Adrenal gland (tissue), 12 donors: ENCODE results near the gene DLGAP4. TPM values are rescaled to one million over a fixed set of nuclear protein-coding genes. Genes with fewer than 3 reads are reported as not detected.

Experiments used
- DNase-seq, 7 donors: peaks; one replicate each; pipeline ENCODE4 v3.0.0-alpha.2; 2019 to 2020
- H3K27ac ChIP-seq, 5 donors: fragments of 200-600 bp; sonication (generic) in 4 of 5; 1 replicate in 3 of 5; 2 replicates in 2 of 5; pipeline versions ENCODE4 v1.5.1 to v1.8.0; 2016 to 2020; ENCODE audit warnings: mild to moderate bottlenecking in 1 of 5
- H3K27me3 ChIP-seq: fragments of 200-600 bp; 2 replicates; pipeline ENCODE4 v1.8.0; 2021
- H3K36me3 ChIP-seq, 2 donors: fragments of 200-600 bp; replicated peaks in 1 of 2; 1 replicate in 1 of 2; 2 replicates in 1 of 2; pipeline versions ENCODE4 v1.5.1 to v1.8.0; 2018 to 2022
- H3K4me1 ChIP-seq, 2 donors: fragments of 200-600 bp; replicated peaks in 1 of 2; 1 replicate in 1 of 2; 2 replicates in 1 of 2; pipeline versions ENCODE4 v1.5.1 to v1.8.0; 2018 to 2021
- H3K4me3 ChIP-seq, 4 donors: fragments of 200-600 bp; sonication (generic) in 3 of 4; one replicate each; pipeline ENCODE4 v1.5.1; 2016 to 2018
- H3K9me3 ChIP-seq, 3 donors: fragments of 200-600 bp; sonication (generic) in 1 of 3; replicated peaks in 1 of 3; 1 replicate in 2 of 3; 2 replicates in 1 of 3; pipeline versions ENCODE4 v1.5.1 to v1.8.0; 2016 to 2021
- POLR2A ChIP-seq, 2 donors: fragments of 450-650 bp; IDR thresholded peaks; one replicate each; pipeline ENCODE4 v1.6.1; 2017; ENCODE audit warnings: antibody characterized with exemption in 2 of 2, mild to moderate bottlenecking in 2 of 2, moderate library complexity in 1 of 2
- WGBS, 4 donors: extraction: QIAGEN DNeasy Blood & Tissue Kit in 2 of 4; methylation state at CpG; one replicate each; pipeline versions ENCODE4 v1.1.5 to v1.1.7; 2013 to 2017; 5-methylcytosine and 5-hydroxymethylcytosine counted together
- intact Hi-C, 2 donors: fragments of 100-400 bp; cut with DNase I; formaldehyde crosslinking; loops; one replicate each; pipeline versions ENCODE4 v1.14.1 to v1.15.0; 2022 to 2023
- polyA plus RNA-seq, 3 donors: library from polyadenylated mRNA; stranded (reverse); fragments of 200-250 nt in 2 of 3; fragments of 350-450 nt in 1 of 3; fragmentation: Illumina TruSeq in 1 of 3; extraction: RNeasy Lipid Tissue Mini Kit (QIAGEN cat#74804) in 1 of 3; gene quantifications; one replicate each; pipeline ENCODE4 v1.2.3, GENCODE V29; 2013 to 2014
- total RNA-seq, 9 donors: library from RNA; depleted of rRNA in 4 of 9; stranded (reverse); fragments of >200 nt in 4 of 9; fragments of 120-200 nt in 1 of 9; fragmentation: NEBNext Ultra II Directional in 1 of 9; extraction: Animal tissue kit (Norgen Biotek cat#: 25700) in 1 of 9; gene quantifications; one replicate each; pipeline versions ENCODE4 v1.1.0 to v1.2.4, GENCODE V29; 2013 to 2023
- TF ChIP-seq, protein P1 (sequence below), 6 experiments: fragments of 450-650 bp in 4 of 6; fragments of 200-600 bp in 2 of 6; sonication (generic) in 1 of 6; IDR thresholded peaks; 1 replicate in 5 of 6; 2 replicates in 1 of 6; pipeline versions ENCODE4 v1.5.1 to v1.8.0; 2016 to 2021; ENCODE audit warnings: antibody characterized with exemption in 6 of 6, mild to moderate bottlenecking in 2 of 6, moderate library complexity in 1 of 6
- donor health status: healthy with polysubstance abuse.
- donor health status: Bipolar disorder and iron deficiency.
- donor health status: DM: yes; HTN: yes; CAD: no.
- donor health status: DM: no; HTN: no; CAD: no.
- donor health status: DM: no; HTN: no; CAD: no.
- donor health status: DM: yes; HTN: yes; CAD: no.

The DLGAP4 gene
- total and polyA plus RNA-seq, 12 donors, result 13.5 to 95.2 (median 64.0) TPM

DNA sequence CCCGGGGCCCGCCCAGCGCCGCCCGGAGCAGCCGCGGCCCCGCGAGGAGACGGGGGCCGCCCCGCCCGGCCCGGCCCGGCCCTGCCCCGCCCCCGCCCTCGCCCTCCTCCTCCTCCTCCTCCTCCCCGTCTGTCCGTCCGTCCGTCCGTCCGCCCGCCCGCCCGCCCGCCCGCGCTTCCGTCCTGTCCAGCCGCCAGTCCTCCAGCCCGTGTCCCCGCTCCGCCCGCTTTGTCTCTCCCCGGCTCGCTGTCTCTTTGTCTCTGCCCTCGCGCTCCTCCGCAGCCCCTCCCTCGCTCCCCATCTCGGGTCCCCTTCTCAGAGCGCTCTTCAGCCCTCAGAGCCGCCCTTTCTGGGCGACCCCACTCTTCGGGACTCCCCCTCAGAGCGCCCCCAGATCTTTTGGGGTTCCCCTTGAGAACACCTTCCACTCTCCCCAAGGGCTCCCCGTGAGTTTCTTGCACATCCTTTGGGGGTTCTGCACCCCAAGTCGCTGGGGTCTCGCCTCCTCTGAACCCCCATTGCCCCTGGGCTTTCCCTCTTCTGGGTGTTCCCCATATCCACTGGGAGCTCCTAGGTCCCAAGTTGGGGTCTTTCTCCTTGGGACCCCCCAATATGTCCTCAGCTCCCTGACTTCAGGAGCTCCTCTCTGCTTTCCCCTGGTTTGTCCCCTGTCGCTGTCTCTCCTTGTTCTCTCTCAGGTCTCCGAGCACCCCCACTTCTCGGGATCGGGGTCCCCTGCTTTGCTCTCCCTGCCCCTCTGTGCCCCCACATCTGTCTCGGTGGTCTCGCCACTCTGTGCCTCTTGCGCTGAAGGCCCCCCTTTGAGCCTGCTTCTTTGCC is 155.7 kb downstream of the DLGAP4 start:
- WGBS, 4 donors, result 0 to 2% (median 1%) methylated on average over 22 to 46 of the region's 58 CpGs
- Histone ChIP-seq H3K36me3 (no peaks in the 10 kb centered on the region), H3K27ac (peak overlapping the region; percentile 85 to 100 (median 92)), H3K4me3 (peak overlapping the region; percentile 8 to 89 (median 76)), H3K27me3 (no peaks in the 10 kb centered on the region), H3K4me1 (peaks cover 33 to 46% of the 10 kb centered on the region in 2 donors), H3K9me3 (no peaks in the 10 kb centered on the region)
- intact Hi-C loops, result no loop called here
- peak; percentile 69 to 83 (median 71) for DNase-seq
- TF ChIP-seq, protein P1, sequence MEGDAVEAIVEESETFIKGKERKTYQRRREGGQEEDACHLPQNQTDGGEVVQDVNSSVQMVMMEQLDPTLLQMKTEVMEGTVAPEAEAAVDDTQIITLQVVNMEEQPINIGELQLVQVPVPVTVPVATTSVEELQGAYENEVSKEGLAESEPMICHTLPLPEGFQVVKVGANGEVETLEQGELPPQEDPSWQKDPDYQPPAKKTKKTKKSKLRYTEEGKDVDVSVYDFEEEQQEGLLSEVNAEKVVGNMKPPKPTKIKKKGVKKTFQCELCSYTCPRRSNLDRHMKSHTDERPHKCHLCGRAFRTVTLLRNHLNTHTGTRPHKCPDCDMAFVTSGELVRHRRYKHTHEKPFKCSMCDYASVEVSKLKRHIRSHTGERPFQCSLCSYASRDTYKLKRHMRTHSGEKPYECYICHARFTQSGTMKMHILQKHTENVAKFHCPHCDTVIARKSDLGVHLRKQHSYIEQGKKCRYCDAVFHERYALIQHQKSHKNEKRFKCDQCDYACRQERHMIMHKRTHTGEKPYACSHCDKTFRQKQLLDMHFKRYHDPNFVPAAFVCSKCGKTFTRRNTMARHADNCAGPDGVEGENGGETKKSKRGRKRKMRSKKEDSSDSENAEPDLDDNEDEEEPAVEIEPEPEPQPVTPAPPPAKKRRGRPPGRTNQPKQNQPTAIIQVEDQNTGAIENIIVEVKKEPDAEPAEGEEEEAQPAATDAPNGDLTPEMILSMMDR (IDR thresholded peaks at IDR 0.05), result no peak
- TF ChIP-seq POLR2A (IDR thresholded peaks at IDR 0.05), result no peak

DNA sequence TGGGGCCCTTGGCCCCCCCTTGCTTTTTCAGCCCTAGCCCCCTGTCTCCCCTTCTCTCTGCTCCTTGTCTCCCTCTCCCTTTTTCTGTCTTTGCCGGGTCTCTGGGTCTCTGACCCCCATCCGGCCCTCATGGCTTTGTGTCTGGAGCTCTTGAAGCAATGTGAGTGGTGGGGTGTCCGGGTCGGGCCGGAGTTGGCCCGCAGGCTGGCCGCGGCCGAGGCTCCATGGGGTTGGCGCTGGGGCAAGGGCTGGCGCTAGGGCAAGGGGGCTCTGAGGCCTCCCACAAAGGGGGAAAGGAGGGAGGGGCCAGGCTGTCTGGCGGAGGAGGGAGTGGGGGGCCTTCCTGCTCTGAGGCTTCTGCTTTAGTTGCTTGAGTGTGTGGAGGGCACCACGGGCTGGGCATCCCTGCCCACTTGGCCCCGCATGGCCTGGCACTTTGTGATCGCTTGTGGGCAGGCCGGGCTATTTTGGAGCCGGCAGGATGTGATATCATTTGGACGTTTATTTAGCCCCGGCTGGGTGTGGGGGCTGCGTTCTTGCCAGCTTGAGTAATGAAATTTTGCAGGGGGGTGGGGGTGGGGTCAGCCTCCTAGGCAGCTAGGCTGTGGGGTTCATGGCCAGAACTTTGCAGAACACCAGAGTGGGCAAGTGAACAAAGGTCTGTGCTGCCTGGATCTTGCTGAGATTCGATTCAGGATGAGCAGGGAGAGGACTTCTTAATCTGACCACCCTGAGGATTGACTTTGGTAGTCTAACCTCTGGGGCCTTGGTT is 156.5 kb downstream of the DLGAP4 start:
- TF ChIP-seq, protein P1 (IDR thresholded peaks at IDR 0.05), result no peak
- TF ChIP-seq POLR2A (IDR thresholded peaks at IDR 0.05), result peak in 1 of 2 donors; percentile 70
- Histone ChIP-seq H3K4me3 (peak overlapping the region; percentile 8 to 89 (median 76)), H3K9me3 (no peaks in the 10 kb centered on the region), H3K4me1 (peaks cover 40 to 52% of the 10 kb centered on the region in 2 donors), H3K27ac (peak overlapping the region; percentile 85 to 100 (median 92)), H3K27me3 (no peaks in the 10 kb centered on the region), H3K36me3 (no peaks in the 10 kb centered on the region)
- peak; percentile 58 to 86 (median 67) for DNase-seq
- intact Hi-C loops, result no loop called here
- 0 to 9% (median 2%) methylated on average over 6 to 21 of the region's 21 CpGs for WGBS, 4 donors

DNA sequence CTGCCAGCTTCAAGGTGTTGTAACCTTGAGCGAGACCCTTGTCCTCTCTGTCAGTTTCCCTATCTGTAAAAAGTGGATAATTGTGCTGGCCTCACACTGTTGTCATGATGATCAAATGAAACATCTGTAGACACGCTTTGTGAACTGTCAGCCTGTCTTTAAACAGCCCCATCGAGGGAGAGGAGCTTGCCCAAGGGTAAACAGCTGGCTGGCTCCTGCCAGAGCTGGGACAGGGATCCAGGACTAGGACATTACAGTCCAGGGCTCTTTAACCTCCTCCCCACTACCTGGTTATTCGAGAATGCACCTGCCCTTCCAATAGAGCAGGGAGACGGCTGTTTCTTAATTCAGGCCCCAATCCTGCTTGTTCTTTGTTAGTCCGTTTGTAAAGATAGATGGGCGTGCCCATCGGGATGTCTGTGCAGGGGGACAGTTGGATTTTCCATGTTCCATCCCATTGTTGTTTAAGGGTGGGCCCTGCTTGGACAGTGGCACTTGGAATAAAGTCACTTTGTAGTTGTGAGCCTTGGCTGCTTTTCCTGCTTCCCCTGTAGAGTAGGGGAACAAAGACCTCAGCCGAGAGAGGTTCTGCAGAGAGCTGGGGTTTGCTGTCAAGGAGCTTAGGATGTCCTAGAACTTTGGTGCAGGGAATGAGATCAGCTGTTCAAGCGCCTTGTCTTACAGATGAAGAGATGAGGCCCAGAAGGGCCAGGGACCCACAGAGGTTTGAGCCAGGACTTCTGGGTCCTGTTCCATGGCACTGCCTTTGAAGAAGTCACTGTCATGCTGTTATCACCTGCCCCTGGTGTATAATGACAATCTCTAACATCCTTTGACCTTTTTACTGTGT is 157.3 kb downstream of the DLGAP4 start:
- TF ChIP-seq, protein P1 (IDR thresholded peaks at IDR 0.05), result no peak
- no peak for TF ChIP-seq POLR2A (IDR thresholded peaks at IDR 0.05)
- intact Hi-C loops, result no loop called here
- Histone ChIP-seq H3K27me3 (no peaks in the 10 kb centered on the region), H3K36me3 (no peaks in the 10 kb centered on the region), H3K27ac (peak overlapping the region; percentile 85 to 100 (median 92)), H3K4me3 (peak overlapping the region in 1 of 4 donors; percentile 89), H3K9me3 (no peaks in the 10 kb centered on the region), H3K4me1 (peaks cover 45 to 61% of the 10 kb centered on the region in 2 donors)
- 39 to 47% (median 43%) methylated on average over 8 to 10 of the region's 10 CpGs for WGBS, 4 donors
- no peak for DNase-seq
